Liver (tissue), 10 donors: ENCODE results near the gene KCNQ5. TPM values are rescaled to one million over a fixed set of nuclear protein-coding genes. Genes with fewer than 3 reads are reported as not detected.

Experiments used
- DNase-seq: peaks from one replicate; pipeline ENCODE4 v3.0.0-alpha.2; 2017; ENCODE audit warnings: low spot score
- H3K27ac ChIP-seq, 2 donors: one replicate each; pipeline ENCODE4 v1.7.0; 2013; ENCODE audit warnings: inconsistent platforms in 2 of 2, low read length in 2 of 2, control low read depth in 1 of 2, low read depth in 1 of 2, mild to moderate bottlenecking in 1 of 2
- H3K27me3 ChIP-seq, 4 donors: one replicate each; pipeline versions ENCODE4 v1.6.1 to v1.7.0; 2013; ENCODE audit warnings: low read length in 3 of 4, inconsistent platforms in 1 of 4, mild to moderate bottlenecking in 1 of 4, moderate library complexity in 1 of 4; ENCODE audit not compliant: control insufficient read depth in 4 of 4, insufficient read depth in 4 of 4
- H3K36me3 ChIP-seq, 4 donors: one replicate each; pipeline versions ENCODE4 v1.6.1 to v1.7.0; 2013; ENCODE audit warnings: low read length in 3 of 4, mild to moderate bottlenecking in 3 of 4, low read depth in 1 of 4, moderate library complexity in 1 of 4; ENCODE audit not compliant: control insufficient read depth in 4 of 4, insufficient read depth in 3 of 4
- H3K4me1 ChIP-seq, 4 donors: one replicate each; pipeline versions ENCODE4 v1.6.1 to v1.7.0; 2013; ENCODE audit warnings: low read length in 3 of 4, mild to moderate bottlenecking in 3 of 4, moderate library complexity in 1 of 4; ENCODE audit not compliant: control insufficient read depth in 4 of 4, insufficient read depth in 4 of 4
- H3K4me3 ChIP-seq, 3 donors: one replicate each; pipeline versions ENCODE4 v1.6.1 to v1.7.0; 2013; ENCODE audit warnings: low read length in 3 of 3, control low read depth in 1 of 3, low read depth in 1 of 3, mild to moderate bottlenecking in 1 of 3
- H3K9ac ChIP-seq, 2 donors: one replicate each; pipeline ENCODE4 v1.7.0; 2013; ENCODE audit warnings: low read length in 2 of 2, mild to moderate bottlenecking in 2 of 2, moderate library complexity in 2 of 2, control low read depth in 1 of 2, low read depth in 1 of 2
- H3K9me3 ChIP-seq, 4 donors: one replicate each; pipeline versions ENCODE4 v1.6.1 to v1.7.0; 2013; ENCODE audit warnings: low read length in 3 of 4; ENCODE audit not compliant: control insufficient read depth in 4 of 4
- FOXA1 ChIP-seq: IDR thresholded peaks from 2 replicates; pipeline ENCODE4 v1.6.1; 2016; ENCODE audit warnings: antibody characterized with exemption
- FOXA2 ChIP-seq: IDR thresholded peaks from 2 replicates; pipeline ENCODE4 v1.6.1; 2016; ENCODE audit warnings: antibody characterized with exemption
- GABPA ChIP-seq, 2 donors: IDR thresholded peaks in 1 of 2; conservative IDR thresholded peaks in 1 of 2; 2 replicates each; pipeline ENCODE4 v1.6.1; 2016; ENCODE audit warnings: antibody characterized with exemption in 2 of 2, mild to moderate bottlenecking in 1 of 2, moderate library complexity in 1 of 2
- HNF4A ChIP-seq, 2 donors: conservative IDR thresholded peaks; 2 replicates each; pipeline ENCODE4 v1.6.1; 2016; ENCODE audit warnings: antibody characterized with exemption in 2 of 2, mild to moderate bottlenecking in 2 of 2
- HNF4G ChIP-seq: IDR thresholded peaks from 2 replicates; pipeline ENCODE4 v1.6.1; 2016; ENCODE audit warnings: antibody characterized with exemption
- JUND ChIP-seq, 2 donors: IDR thresholded peaks; 2 replicates each; pipeline ENCODE4 v1.6.1; 2016; ENCODE audit warnings: antibody characterized with exemption in 2 of 2
- NR2F2 ChIP-seq: IDR thresholded peaks from 2 replicates; pipeline ENCODE4 v1.6.1; 2016; ENCODE audit warnings: antibody characterized with exemption
- SP1 ChIP-seq: IDR thresholded peaks from 2 replicates; pipeline ENCODE4 v1.6.1; 2018; ENCODE audit warnings: antibody characterized with exemption, mild to moderate bottlenecking
- WGBS: extraction: QIAGEN DNeasy Blood & Tissue Kit; methylation state at CpG from one replicate; pipeline ENCODE4 v1.1.7; 2013; 5-methylcytosine and 5-hydroxymethylcytosine counted together
- polyA plus RNA-seq, 2 donors: library from polyadenylated mRNA; stranded (reverse) in 1 of 2; unstranded in 1 of 2; fragments of 200-250 nt in 1 of 2; fragments of >200 nt in 1 of 2; fragmentation: Nextera tagmentation in 1 of 2; extraction: Ambion mirVana in 1 of 2; gene quantifications; one replicate each; pipeline versions ENCODE4 v1.2.1 to v1.2.3, GENCODE V29; 2013 to 2015
- small RNA-seq: library from RNA; depleted of rRNA; stranded (forward); fragments of <200 nt; gene quantifications from one replicate; pipeline ENCODE3, GENCODE V24; 2014
- total RNA-seq, 2 donors: library from RNA; depleted of rRNA; stranded (reverse); fragments of >200 nt; gene quantifications; one replicate each; pipeline ENCODE4 v1.2.3, GENCODE V29; 2014
- TF ChIP-seq, protein P1 (sequence below): IDR thresholded peaks from 2 replicates; pipeline ENCODE4 v1.6.1; 2016; ENCODE audit warnings: antibody characterized with exemption
- TF ChIP-seq, protein P2 (sequence below): IDR thresholded peaks from 2 replicates; pipeline ENCODE4 v1.6.1; 2016; ENCODE audit warnings: antibody characterized with exemption, mild to moderate bottlenecking
- TF ChIP-seq, protein P3 (sequence below): IDR thresholded peaks from 2 replicates; pipeline ENCODE4 v1.6.1; 2016; ENCODE audit warnings: antibody characterized with exemption
- TF ChIP-seq, protein P4 (sequence below): IDR thresholded peaks from 2 replicates; pipeline ENCODE4 v1.6.1; 2016; ENCODE audit warnings: antibody characterized with exemption
- donor health status: healthy.
- donor health status: healthy.
- donor health status: healthy.
- donor health status: healthy.
- donor health status: healthy.

The KCNQ5 gene
- total and polyA plus RNA-seq, 4 donors: 0.02 to 1.1 (median 0.15) TPM

DNA sequence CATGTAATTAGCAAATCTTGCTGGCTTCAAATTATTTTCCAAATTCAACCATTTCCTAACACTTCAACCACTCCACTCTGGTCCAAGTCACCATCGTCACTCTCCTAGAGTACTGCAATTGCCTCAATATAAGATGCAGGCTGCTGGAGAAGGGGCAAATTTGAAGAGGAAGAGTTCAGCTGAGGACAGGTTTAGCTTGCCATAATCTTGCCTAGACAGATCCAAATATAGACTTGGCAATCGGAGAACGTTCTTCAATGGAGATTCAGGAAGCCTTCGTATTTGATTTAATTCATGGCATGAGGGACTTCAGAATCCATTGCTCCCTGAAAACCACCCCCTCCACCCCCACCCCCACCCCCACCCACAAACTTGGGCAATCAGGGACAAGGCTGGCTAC is 618.9 kb downstream of the KCNQ5 start:
- Histone ChIP-seq H3K9ac (no peak overlapping the region), H3K4me1 (no peaks in the 10 kb centered on the region), H3K36me3 (no peaks in the 10 kb centered on the region), H3K4me3 (no peak overlapping the region), H3K9me3 (no peaks in the 10 kb centered on the region), H3K27me3 (no peaks in the 10 kb centered on the region), H3K27ac (no peak overlapping the region)
- WGBS: 84% methylated on average over 4 of the region's 4 CpGs
- no peak for TF ChIP-seq FOXA2
- TF ChIP-seq, protein P1, sequence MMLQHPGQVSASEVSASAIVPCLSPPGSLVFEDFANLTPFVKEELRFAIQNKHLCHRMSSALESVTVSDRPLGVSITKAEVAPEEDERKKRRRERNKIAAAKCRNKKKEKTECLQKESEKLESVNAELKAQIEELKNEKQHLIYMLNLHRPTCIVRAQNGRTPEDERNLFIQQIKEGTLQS: no peak
- no peak for TF ChIP-seq NR2F2
- TF ChIP-seq GABPA (IDR thresholded peaks at IDR 0.05 in 1 of 2, conservative IDR thresholded peaks at IDR 0.05 in 1 of 2): no peak
- TF ChIP-seq HNF4G: no peak
- TF ChIP-seq, protein P2, sequence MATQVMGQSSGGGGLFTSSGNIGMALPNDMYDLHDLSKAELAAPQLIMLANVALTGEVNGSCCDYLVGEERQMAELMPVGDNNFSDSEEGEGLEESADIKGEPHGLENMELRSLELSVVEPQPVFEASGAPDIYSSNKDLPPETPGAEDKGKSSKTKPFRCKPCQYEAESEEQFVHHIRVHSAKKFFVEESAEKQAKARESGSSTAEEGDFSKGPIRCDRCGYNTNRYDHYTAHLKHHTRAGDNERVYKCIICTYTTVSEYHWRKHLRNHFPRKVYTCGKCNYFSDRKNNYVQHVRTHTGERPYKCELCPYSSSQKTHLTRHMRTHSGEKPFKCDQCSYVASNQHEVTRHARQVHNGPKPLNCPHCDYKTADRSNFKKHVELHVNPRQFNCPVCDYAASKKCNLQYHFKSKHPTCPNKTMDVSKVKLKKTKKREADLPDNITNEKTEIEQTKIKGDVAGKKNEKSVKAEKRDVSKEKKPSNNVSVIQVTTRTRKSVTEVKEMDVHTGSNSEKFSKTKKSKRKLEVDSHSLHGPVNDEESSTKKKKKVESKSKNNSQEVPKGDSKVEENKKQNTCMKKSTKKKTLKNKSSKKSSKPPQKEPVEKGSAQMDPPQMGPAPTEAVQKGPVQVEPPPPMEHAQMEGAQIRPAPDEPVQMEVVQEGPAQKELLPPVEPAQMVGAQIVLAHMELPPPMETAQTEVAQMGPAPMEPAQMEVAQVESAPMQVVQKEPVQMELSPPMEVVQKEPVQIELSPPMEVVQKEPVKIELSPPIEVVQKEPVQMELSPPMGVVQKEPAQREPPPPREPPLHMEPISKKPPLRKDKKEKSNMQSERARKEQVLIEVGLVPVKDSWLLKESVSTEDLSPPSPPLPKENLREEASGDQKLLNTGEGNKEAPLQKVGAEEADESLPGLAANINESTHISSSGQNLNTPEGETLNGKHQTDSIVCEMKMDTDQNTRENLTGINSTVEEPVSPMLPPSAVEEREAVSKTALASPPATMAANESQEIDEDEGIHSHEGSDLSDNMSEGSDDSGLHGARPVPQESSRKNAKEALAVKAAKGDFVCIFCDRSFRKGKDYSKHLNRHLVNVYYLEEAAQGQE: no peak
- no peak for TF ChIP-seq JUND (IDR thresholded peaks at IDR 0.05)
- TF ChIP-seq FOXA1: no peak
- TF ChIP-seq, protein P3, sequence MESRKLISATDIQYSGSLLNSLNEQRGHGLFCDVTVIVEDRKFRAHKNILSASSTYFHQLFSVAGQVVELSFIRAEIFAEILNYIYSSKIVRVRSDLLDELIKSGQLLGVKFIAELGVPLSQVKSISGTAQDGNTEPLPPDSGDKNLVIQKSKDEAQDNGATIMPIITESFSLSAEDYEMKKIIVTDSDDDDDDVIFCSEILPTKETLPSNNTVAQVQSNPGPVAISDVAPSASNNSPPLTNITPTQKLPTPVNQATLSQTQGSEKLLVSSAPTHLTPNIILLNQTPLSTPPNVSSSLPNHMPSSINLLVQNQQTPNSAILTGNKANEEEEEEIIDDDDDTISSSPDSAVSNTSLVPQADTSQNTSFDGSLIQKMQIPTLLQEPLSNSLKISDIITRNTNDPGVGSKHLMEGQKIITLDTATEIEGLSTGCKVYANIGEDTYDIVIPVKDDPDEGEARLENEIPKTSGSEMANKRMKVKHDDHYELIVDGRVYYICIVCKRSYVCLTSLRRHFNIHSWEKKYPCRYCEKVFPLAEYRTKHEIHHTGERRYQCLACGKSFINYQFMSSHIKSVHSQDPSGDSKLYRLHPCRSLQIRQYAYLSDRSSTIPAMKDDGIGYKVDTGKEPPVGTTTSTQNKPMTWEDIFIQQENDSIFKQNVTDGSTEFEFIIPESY: no peak
- no peak for TF ChIP-seq SP1
- TF ChIP-seq, protein P4, sequence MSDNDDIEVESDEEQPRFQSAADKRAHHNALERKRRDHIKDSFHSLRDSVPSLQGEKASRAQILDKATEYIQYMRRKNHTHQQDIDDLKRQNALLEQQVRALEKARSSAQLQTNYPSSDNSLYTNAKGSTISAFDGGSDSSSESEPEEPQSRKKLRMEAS: no peak
- TF ChIP-seq HNF4A (conservative IDR thresholded peaks at IDR 0.05): no peak
- DNase-seq: no peak

DNA sequence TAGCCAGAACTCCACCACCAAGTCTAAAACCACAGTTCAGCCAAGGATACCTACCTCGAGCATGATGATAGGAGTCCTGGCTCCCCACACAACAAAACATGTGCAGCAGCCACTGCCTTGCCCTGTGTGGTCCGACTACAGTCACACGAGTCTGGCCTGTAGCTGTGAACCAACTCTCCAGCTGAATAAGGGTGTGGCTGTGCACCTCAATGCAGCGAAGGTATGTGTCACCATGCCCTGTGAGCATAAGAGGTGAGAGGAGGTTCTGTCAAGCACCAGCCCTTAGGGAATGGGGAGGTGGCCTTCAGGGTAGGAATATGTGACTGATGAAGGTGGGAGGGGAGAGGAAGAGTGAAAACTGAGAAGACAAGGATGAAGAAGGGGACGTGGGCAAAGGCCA is 620.1 kb downstream of the KCNQ5 start:
- TF ChIP-seq, protein P2: no peak
- no peak for TF ChIP-seq JUND (IDR thresholded peaks at IDR 0.05)
- Histone ChIP-seq H3K4me1 (no peaks in the 10 kb centered on the region), H3K27me3 (no peaks in the 10 kb centered on the region), H3K9me3 (no peaks in the 10 kb centered on the region), H3K27ac (no peak overlapping the region), H3K36me3 (no peaks in the 10 kb centered on the region), H3K9ac (no peak overlapping the region), H3K4me3 (no peak overlapping the region)
- no peak for DNase-seq
- 82% methylated on average over 5 of the region's 5 CpGs for WGBS

Small RNA genes lying within 50 kb of the gene (small RNA-seq; reads per million reads assigned to genes)
- gene MIR4282: not detected
